ENCODE results near the gene NCMAP.

Gene NCMAP

DNA sequence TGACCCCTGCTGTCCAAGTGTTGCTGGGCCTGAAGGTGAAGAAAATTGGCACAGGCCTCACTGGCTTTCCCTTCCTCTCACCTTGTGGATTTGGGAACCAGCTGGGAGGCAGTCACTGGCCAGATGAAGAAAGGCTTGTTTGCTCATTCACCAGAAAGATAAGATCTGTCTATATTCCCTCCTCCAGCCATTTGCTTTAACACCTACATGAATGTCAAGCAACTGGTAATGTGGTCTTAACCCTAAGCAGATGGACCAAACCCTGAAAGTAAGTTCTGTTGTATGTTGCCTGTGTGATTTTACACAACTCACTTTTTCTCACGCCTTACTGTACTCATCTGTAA is 76.9 kb downstream of the NCMAP start:
- TF ChIP-seq POLR2AphosphoS5 (IDR thresholded peaks at IDR 0.05; ENCODE audit: low read depth, low read length) (no peak), FOXP2 (optimal IDR thresholded peaks at IDR 0.05; ENCODE audit: borderline replicate concordance, extremely low read depth, extremely low read length, insufficient read depth) (no peak), SIN3A (IDR thresholded peaks at IDR 0.05; ENCODE audit: borderline replicate concordance, insufficient read depth, low read length) (no peak), TAF1 (IDR thresholded peaks at IDR 0.05; ENCODE audit: borderline replicate concordance, insufficient read depth, low read length) (no peak)
- TF ChIP-seq, protein P1, sequence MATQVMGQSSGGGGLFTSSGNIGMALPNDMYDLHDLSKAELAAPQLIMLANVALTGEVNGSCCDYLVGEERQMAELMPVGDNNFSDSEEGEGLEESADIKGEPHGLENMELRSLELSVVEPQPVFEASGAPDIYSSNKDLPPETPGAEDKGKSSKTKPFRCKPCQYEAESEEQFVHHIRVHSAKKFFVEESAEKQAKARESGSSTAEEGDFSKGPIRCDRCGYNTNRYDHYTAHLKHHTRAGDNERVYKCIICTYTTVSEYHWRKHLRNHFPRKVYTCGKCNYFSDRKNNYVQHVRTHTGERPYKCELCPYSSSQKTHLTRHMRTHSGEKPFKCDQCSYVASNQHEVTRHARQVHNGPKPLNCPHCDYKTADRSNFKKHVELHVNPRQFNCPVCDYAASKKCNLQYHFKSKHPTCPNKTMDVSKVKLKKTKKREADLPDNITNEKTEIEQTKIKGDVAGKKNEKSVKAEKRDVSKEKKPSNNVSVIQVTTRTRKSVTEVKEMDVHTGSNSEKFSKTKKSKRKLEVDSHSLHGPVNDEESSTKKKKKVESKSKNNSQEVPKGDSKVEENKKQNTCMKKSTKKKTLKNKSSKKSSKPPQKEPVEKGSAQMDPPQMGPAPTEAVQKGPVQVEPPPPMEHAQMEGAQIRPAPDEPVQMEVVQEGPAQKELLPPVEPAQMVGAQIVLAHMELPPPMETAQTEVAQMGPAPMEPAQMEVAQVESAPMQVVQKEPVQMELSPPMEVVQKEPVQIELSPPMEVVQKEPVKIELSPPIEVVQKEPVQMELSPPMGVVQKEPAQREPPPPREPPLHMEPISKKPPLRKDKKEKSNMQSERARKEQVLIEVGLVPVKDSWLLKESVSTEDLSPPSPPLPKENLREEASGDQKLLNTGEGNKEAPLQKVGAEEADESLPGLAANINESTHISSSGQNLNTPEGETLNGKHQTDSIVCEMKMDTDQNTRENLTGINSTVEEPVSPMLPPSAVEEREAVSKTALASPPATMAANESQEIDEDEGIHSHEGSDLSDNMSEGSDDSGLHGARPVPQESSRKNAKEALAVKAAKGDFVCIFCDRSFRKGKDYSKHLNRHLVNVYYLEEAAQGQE (IDR thresholded peaks at IDR 0.05; ENCODE audit: insufficient read depth in 1 of 2, low read depth in 2 of 2, low read length in 2 of 2), result no peak

DNA sequence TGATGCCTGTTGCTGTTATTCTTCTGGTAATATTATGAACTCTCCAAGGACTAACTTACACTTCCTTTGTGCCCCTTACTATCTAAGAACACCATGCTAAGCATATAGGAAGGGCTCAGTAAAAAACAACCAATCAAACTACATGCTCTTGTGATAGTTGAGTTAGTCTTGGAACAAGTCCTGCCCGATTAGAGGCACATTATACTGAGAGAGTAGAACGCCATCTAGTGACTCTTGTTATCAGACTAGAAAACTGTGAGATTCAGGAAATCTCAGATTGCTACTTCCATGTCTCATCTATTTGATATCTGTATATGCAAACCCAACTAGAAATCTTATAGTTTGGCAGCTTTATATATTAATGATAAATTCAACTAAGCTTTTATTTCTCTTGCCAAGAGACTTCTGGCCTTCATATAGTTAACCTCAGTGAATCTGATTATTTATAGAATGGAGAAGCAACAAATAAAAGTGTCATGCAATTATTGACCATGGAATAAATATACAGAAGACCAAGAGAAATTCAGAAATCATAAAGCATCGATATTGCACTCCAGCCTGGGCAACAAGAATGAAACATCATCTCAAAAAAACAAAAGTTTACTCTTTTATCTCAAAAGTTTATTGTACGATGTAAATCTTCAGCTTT is 79.4 kb downstream of the NCMAP start:
- no peak for TF ChIP-seq SIN3A (IDR thresholded peaks at IDR 0.05; ENCODE audit: borderline replicate concordance, insufficient read depth, low read length)
- TF ChIP-seq, protein P1 (IDR thresholded peaks at IDR 0.05; ENCODE audit: insufficient read depth in 1 of 2, low read depth in 2 of 2, low read length in 2 of 2), result no peak
- no peak for TF ChIP-seq POLR2AphosphoS5 (IDR thresholded peaks at IDR 0.05; ENCODE audit: low read depth, low read length)
- no peak for TF ChIP-seq TAF1 (IDR thresholded peaks at IDR 0.05; ENCODE audit: borderline replicate concordance, insufficient read depth, low read length)
- no peak for TF ChIP-seq FOXP2 (optimal IDR thresholded peaks at IDR 0.05; ENCODE audit: borderline replicate concordance, extremely low read depth, extremely low read length, insufficient read depth)

DNA sequence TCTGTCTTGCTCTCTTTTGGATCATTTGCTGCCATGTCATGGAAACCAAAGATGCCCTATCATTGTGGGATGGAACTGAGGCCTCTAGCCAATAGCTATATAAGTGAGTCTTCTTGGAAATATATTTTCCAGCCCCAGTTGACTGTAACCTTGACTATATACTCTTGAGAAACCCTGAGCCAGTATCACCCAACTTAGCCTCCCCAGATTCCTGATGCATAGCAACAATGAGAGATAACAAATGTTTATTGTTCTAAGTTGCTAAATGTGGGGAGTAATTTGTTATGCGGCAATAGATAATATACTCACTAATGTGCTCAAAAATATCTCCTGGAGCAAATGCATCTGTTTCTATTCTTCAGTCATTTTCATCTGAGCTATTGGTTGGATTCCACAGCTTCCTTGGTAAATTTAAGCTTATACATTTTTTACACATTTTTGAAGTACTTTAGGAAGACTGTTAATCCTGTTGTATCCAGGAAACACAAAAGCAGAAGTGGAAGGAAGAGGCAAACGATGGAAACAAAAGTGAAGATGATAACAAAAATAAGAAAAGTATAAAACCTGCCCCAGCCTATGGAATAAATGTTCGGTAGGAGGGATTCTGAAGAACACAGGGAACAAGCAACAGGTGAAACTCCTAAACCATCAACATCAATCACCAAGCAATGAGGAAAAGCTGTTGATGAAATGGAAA is 80.9 kb downstream of the NCMAP start:
- TF ChIP-seq FOXP2 (optimal IDR thresholded peaks at IDR 0.05; ENCODE audit: borderline replicate concordance, extremely low read depth, extremely low read length, insufficient read depth), result no peak
- TF ChIP-seq TAF1 (IDR thresholded peaks at IDR 0.05; ENCODE audit: borderline replicate concordance, insufficient read depth, low read length), result no peak

DNA sequence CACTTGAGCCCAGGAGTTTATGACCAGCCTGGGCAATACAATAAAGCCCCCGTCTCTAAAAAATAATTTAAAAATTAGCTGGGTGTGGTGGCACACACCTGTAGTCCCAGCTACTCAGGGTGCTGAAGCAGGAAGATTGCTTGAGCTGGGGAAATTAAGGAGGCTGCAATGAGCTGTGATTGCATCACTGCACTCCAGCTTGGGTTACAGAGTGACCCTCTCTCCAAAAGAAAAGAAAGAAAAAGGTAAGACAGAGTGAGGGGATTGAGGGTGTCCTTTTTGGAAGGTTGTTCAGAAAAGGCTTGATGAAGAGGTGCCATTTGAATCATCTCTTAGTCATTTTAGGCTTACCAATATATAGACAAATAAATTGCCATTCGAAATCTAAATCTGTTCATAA is 83.2 kb downstream of the NCMAP start:
- no peak for TF ChIP-seq TAF1 (IDR thresholded peaks at IDR 0.05; ENCODE audit: borderline replicate concordance, insufficient read depth, low read length)

DNA sequence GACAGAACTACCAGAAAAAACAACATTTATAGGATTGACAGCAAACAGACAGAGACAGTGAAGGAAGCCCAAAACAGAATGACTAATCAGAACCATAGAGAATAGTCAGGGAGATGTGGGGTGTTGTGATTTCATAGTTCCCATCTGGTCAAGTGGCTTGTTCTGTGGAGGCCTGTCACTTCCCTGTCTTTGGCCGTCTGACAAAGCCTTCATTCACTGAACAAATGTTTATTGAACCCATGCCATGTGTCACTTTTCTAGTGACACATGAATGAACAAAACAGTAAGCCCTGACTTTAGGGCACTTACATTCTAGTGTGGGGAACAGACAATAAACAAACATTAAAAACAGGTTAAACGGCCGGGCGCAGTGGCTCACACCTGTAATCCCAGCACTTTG is 84.0 kb downstream of the NCMAP start:
- TF ChIP-seq TAF1 (IDR thresholded peaks at IDR 0.05; ENCODE audit: borderline replicate concordance, insufficient read depth, low read length), result no peak
- no peak for TF ChIP-seq SIN3A (IDR thresholded peaks at IDR 0.05; ENCODE audit: borderline replicate concordance, insufficient read depth, low read length)
- TF ChIP-seq, protein P1 (IDR thresholded peaks at IDR 0.05; ENCODE audit: insufficient read depth in 1 of 2, low read depth in 2 of 2, low read length in 2 of 2), result no peak
- no peak for TF ChIP-seq POLR2AphosphoS5 (IDR thresholded peaks at IDR 0.05; ENCODE audit: low read depth, low read length)
- TF ChIP-seq FOXP2 (optimal IDR thresholded peaks at IDR 0.05; ENCODE audit: borderline replicate concordance, extremely low read depth, extremely low read length, insufficient read depth), result no peak

DNA sequence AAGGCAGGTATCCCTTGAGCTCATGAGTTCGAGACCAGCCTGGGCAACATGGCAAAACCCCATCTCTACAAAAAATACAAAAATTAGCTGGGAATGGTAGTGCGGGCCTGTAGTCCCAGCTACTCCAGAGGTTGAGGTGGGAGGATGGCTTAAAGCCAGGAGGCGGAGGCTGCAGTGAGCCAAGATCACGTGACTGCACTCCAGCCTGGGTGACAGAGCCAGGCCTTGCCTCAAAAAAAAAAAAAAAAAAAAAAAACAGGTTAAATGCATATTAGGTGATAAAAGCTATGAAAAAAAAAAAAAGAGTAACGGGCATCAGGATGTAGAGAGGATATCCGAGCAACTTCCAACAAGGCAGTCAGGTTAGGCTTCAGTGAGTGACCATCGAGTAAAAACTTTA is 84.4 kb downstream of the NCMAP start:
- TF ChIP-seq FOXP2 (optimal IDR thresholded peaks at IDR 0.05; ENCODE audit: borderline replicate concordance, extremely low read depth, extremely low read length, insufficient read depth) (no peak), SIN3A (IDR thresholded peaks at IDR 0.05; ENCODE audit: borderline replicate concordance, insufficient read depth, low read length) (no peak), TAF1 (IDR thresholded peaks at IDR 0.05; ENCODE audit: borderline replicate concordance, insufficient read depth, low read length) (no peak), POLR2AphosphoS5 (IDR thresholded peaks at IDR 0.05; ENCODE audit: low read depth, low read length) (no peak)
- TF ChIP-seq, protein P1 (IDR thresholded peaks at IDR 0.05; ENCODE audit: insufficient read depth in 1 of 2, low read depth in 2 of 2, low read length in 2 of 2), result no peak

Data from PFSK-1 (cell line).